ENCODE results near the gene KRTAP5-10.

DNA sequence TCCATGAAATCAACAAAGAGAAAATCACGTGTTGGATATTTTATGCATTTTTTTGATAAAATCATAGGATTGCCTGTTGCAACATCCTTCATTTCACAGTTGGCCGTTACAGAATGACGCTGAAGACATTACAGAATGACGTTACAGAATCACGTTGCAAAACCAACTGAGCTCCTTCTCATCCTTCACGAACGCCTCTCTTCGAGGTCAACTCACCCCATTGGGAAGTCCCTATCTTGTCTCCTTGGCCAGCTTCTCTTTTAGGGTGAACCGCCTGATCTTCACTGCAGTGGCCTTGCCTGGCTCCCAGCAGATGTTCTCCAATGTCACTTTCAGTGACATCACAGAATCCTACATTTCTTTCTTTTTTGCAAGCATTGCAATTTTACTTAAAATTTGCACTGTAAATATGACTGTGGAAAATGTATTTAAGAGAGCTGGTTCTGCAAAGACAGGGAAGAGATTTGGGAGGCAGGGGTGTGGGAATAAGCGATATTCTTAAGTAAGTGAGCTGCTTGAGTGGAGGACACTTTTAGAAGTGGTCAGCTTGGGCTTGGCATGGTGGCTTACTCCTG, 33.2 kb upstream of the KRTAP5-10 start:
- TF ChIP-seq, protein P1, sequence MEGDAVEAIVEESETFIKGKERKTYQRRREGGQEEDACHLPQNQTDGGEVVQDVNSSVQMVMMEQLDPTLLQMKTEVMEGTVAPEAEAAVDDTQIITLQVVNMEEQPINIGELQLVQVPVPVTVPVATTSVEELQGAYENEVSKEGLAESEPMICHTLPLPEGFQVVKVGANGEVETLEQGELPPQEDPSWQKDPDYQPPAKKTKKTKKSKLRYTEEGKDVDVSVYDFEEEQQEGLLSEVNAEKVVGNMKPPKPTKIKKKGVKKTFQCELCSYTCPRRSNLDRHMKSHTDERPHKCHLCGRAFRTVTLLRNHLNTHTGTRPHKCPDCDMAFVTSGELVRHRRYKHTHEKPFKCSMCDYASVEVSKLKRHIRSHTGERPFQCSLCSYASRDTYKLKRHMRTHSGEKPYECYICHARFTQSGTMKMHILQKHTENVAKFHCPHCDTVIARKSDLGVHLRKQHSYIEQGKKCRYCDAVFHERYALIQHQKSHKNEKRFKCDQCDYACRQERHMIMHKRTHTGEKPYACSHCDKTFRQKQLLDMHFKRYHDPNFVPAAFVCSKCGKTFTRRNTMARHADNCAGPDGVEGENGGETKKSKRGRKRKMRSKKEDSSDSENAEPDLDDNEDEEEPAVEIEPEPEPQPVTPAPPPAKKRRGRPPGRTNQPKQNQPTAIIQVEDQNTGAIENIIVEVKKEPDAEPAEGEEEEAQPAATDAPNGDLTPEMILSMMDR (IDR thresholded peaks at IDR 0.05; ENCODE audit: insufficient read depth, low read length) = no peak
- TF ChIP-seq POLR2AphosphoS5 (IDR thresholded peaks at IDR 0.05; ENCODE audit: low read depth) (no peak), REST (IDR thresholded peaks at IDR 0.05; ENCODE audit: insufficient replicate concordance, low read depth) (no peak), SPI1 (IDR thresholded peaks at IDR 0.05; ENCODE audit: borderline replicate concordance, low read depth) (no peak)
